GM11168 (cell line): ENCODE data around the gene TPI1.

ENCODE experiments used
- in situ Hi-C: fragments of 300-500 bp; cut with MboI; formaldehyde crosslinking; loops from one replicate; pipeline ENCODE4 v1.12.0; 2022; ENCODE audit warnings: low sequenced_read_pairs; ENCODE audit not compliant: unreplicated experiment

Gene TPI1

DNA sequence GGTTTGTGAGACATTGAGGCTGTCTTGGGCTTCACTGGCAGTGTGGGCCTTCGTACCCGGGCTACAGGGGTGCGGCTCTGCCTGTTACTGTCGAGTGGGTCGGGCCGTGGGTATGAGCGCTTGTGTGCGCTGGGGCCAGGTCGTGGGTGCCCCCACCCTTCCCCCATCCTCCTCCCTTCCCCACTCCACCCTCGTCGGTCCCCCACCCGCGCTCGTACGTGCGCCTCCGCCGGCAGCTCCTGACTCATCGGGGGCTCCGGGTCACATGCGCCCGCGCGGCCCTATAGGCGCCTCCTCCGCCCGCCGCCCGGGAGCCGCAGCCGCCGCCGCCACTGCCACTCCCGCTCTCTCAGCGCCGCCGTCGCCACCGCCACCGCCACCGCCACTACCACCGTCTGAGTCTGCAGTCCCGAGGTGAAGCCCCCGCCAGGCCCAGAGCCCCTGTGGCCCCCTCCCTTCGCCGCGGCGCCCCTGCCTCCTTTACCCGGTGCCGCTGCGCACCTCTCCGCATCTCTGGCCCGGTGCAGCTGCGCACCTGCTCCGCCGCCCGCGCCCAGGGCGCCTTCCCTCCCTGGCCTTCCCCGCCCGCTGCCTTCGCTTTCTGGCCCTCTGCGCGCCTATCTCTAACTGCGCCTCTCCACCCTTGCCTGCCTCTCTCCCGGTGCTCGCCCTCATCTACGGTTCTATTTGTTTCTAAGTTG is 47.1 kb downstream of the TPI1 start, which contains the start of gene ENO2:
TSS of gene ENO2 (plus strand) at position 335 of the 701 bp plus-strand sequence. CDS start 1,253 bp downstream, outside the sequence.
- in situ Hi-C loops: no loop called here

DNA sequence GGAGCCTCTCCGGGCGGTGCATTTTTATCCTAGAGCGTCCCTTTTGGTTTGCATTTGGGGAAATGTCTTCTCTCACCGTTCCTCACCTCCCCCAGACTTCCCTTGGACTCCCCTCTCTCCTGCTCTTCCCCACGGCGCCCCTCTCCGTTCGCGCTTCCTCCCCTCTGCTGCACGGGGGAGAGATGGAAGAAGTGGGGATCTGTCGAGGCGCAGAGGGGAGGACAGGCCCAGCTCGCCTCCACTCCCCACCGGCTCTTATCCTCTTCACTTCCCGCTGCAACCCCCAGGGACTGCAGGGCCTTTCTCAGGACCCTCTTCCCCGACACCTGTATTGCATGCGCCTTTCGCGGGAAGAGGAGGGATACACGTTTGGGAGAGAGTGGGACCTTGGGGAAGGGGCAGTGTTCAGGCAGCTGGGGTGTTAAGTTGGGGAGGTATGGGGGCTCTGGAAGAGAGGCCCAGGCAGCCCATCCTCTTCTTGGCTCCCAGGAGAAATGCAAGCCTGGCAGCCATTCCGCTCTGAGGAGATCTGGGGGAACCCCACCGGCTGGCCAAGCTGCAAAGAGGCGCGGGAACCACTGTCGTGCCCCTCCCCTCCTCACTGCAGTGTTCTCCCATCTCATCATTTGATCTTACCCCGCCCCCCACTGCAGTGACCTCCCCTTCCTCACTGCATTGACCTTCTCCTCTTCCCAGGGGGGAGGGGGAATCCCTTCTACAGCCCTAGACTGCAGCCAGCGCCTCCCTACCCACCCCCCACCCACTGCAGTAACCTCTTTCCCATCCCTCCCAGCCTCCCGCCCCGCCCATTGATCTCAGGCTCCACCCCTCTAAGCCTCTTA is 47.8 kb downstream of the TPI1 start:
- in situ Hi-C loops: no loop called here

DNA sequence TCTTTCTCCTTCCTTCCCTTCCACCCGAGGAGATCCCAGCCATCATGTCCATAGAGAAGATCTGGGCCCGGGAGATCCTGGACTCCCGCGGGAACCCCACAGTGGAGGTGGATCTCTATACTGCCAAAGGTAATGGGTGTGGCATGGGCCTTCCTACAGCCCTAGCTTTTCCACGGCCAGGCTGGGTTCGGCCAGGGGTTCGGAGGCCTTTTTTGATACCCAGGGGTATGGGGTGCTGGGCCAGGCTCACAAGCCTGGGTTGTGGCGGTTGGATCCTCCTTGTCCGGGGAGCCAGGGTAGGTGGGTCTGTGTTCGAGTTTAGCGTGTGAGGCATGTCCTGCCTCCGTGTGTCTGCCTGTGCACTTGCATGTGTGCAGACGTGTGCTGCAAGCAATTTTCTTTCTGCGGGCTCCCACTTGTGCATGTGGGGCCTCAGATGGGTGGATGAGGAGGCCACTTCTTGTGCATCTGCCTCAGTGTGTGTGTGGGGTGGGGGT is 48.5 kb downstream of the TPI1 start:
- in situ Hi-C loops: no loop called here

DNA sequence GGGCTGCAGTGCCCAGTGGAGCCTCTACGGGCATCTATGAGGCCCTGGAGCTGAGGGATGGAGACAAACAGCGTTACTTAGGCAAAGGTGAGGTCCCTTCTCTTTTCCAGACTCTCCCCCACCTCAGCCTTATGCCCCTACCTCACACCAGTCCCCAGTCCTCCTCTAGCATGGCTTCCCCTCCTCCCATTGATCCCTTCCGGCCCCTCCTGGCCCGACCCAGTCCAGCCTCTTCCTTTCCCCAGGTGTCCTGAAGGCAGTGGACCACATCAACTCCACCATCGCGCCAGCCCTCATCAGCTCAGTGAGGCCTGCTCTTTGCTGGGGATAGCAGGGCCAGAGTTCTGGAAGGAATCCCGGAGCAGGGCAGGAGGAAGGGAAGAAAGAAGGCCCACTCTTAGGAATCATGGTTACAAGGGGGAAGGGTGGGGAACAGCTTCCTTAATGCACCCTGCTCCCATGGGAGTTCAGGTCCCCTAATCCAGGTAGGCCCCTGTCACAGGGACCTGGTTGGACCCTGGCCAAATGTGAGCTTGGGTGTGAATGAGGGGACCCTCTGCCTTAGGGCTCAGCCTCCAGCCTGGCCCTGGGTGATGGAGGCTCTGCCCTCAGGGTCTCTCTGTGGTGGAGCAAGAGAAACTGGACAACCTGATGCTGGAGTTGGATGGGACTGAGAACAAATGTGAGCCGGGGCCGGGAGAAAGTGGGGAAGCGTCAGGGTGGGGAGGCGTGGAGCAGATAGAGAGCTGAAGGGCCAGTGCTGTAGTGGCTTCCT is 49.3 kb downstream of the TPI1 start:
- in situ Hi-C loops: no loop called here

DNA sequence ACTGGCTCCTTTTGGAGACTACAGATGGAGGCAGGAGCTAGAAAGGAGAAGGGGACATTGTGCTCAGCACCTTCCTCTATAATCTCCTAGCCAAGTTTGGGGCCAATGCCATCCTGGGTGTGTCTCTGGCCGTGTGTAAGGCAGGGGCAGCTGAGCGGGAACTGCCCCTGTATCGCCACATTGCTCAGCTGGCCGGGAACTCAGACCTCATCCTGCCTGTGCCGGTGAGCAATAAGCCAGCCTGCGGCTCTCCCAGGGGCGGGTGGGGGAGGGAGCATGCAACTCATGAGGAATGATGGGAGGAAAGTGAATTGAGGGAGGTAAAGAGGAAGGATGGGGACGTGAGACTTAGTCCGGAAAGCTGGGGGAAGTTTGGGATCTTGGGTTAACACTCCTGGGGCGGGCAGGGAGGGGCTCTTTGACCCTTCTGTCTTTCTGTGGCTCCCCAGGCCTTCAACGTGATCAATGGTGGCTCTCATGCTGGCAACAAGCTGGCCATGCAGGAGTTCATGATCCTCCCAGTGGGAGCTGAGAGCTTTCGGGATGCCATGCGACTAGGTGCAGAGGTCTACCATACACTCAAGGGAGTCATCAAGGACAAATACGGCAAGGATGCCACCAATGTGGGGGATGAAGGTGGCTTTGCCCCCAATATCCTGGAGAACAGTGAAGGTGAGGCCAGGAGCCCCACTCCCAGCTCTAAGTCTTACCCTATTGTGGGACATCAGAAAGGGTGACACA is 50.3 kb downstream of the TPI1 start:
- in situ Hi-C loops: no loop called here

DNA sequence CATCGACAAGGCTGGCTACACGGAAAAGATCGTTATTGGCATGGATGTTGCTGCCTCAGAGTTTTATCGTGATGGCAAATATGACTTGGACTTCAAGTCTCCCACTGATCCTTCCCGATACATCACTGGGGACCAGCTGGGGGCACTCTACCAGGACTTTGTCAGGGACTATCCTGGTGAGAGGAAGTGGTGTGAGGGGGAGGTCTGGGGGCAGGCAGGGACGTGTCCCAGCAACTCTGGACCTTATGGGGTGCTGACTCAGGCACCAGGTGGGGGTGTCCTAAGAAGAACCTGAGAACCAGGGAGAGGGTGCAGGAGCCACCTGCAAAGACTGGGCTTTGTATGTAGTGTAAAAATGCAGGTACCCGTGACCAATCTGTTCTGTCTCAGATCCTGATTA is 52.3 kb downstream of the TPI1 start:
- in situ Hi-C loops: no loop called here
